Fibroblast of mammary gland (primary cell): ENCODE results near the gene HPSE.
A peak's percentile ranks its signal among the peaks of the same experiment; 100 is the strongest.

ENCODE experiments used
- DNase-seq: peaks from one replicate; pipeline ENCODE4 v3.0.0-alpha.2; 2010; ENCODE audit warnings: low read depth
- H3K4me3 ChIP-seq: 2 replicates; pipeline ENCODE4 v1.5.1; 2011; ENCODE audit warnings: low read depth, mild to moderate bottlenecking, low read length, moderate library complexity; ENCODE audit not compliant: control insufficient read depth
- TF ChIP-seq, protein P1 (sequence below): conservative IDR thresholded peaks from 2 replicates; pipeline ENCODE4 v1.5.1; 2011; ENCODE audit warnings: low read depth, low read length, inconsistent platforms; ENCODE audit not compliant: control insufficient read depth, insufficient read depth

The HPSE gene

DNA sequence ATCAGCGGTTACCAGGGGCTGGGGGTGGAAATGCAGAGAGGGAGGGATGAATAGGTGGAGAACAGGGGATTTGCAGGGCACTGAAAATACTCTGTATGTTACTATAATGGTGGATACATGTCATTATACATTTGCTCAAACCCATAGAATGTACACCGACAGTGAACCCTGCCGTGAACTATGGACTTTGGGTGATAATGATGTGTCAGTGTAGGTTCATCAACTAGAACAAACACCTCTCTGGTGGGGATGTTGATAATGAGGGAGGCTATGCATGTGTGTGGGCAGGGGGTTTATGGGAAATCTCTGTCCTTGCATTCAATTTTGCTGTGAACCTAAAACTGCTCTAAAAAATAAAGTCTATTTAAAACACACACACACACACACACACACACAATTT lies 11.5 kb downstream of the HPSE start:
- TF ChIP-seq, protein P1, sequence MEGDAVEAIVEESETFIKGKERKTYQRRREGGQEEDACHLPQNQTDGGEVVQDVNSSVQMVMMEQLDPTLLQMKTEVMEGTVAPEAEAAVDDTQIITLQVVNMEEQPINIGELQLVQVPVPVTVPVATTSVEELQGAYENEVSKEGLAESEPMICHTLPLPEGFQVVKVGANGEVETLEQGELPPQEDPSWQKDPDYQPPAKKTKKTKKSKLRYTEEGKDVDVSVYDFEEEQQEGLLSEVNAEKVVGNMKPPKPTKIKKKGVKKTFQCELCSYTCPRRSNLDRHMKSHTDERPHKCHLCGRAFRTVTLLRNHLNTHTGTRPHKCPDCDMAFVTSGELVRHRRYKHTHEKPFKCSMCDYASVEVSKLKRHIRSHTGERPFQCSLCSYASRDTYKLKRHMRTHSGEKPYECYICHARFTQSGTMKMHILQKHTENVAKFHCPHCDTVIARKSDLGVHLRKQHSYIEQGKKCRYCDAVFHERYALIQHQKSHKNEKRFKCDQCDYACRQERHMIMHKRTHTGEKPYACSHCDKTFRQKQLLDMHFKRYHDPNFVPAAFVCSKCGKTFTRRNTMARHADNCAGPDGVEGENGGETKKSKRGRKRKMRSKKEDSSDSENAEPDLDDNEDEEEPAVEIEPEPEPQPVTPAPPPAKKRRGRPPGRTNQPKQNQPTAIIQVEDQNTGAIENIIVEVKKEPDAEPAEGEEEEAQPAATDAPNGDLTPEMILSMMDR = no peak
- no peak for DNase-seq
- H3K4me3 ChIP-seq = no peak overlapping the region

DNA sequence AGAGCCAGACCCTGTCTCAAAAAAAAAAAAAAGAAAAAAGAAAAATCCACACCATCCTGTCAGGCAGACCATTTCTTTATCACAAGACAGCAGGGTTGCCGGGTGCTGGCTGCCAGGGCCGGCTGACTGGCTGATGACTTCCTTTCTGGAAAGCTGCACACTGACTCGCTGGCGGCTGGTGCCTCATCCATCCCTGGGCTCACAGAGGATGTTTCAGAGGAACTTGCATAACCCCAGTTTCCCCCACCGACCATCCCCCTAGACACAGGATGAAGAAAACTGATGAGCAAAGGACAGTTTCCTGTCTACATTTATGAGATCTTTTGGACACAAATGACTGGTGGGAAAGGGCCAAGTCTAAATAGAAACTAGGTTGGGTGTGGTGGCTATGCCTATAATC lies 14.1 kb downstream of the HPSE start:
- no peak overlapping the region for H3K4me3 ChIP-seq
- TF ChIP-seq, protein P1 = no peak
- peak; percentile 74 for DNase-seq

- no peak for DNase-seq
- no peak overlapping the region for H3K4me3 ChIP-seq
- TF ChIP-seq, protein P1 = no peak
Observed at GRCh38 chr4:83318666-83319065, 16.0 kb downstream of the HPSE start.

- no peak overlapping the region for H3K4me3 ChIP-seq
- no peak for DNase-seq
Observed at GRCh38 chr4:83317671-83318070, 17.0 kb downstream of the HPSE start.

GRCh38 chr4:83316459-83317165 lies 18.0 kb downstream of the HPSE start:
- no peak overlapping the region for H3K4me3 ChIP-seq
- TF ChIP-seq, protein P1 = no peak
- peak; percentile 20 for DNase-seq

More at GRCh38 chr4:83317671-83318070, 17.0 kb downstream of the HPSE start:
- TF ChIP-seq, protein P1 = no peak

DNA sequence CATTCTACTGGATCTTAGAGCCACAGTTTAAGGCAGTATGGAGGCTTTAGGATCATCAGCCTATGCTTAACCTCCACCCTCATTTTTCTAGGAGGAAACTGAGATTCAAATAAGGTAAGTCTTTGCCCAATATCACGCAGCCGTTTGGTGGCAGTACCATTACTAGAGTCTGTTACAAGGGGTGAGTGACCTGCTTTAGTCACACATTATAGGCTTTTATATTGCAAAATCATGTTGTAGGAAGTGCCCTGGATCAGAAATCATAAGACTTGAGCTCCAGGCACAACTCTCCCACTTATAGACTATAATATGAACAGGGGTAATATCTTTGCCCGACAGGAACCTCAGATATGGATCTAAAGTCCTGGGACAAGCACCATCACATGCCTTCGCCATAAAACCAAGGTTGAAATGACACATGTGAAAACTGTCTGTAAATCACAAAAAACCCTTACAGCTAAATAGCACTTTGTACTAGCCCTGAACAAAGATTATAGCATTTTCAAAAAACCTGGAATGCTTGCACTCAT lies 19.2 kb downstream of the HPSE start:
- H3K4me3 ChIP-seq = no peak overlapping the region
- TF ChIP-seq, protein P1 = no peak
- no peak for DNase-seq

GRCh38 chr4:83308672-83309071 lies 26.0 kb downstream of the HPSE start:
- no peak for DNase-seq
- TF ChIP-seq, protein P1 = no peak

More at GRCh38 chr4:83308672-83309071, 26.0 kb downstream of the HPSE start:
- H3K4me3 ChIP-seq = no peak overlapping the region
